ENCODE results near the gene AGL.

Gene AGL

GRCh38 chr1:99919220-99919619, 69.1 kb downstream of the AGL start:
- H3K9me3 ChIP-seq (ENCODE audit: control insufficient read depth, insufficient read depth, low read depth, low read length), result no peaks in the 10 kb centered on the region
- CTCF ChIA-PET, result no interaction called here
- POLR2A ChIA-PET, result no interaction called here
- no peak overlapping the region for H3K27ac ChIP-seq (ENCODE audit: extremely low read depth, low read depth, low read length)
- peaks cover 3 to 19% of the 10 kb centered on the region in 2 experiments; a peak in 2 of 3 replicates for H3K36me3 ChIP-seq (ENCODE audit: control insufficient read depth in 2 of 2, insufficient read depth in 1 of 2, low read length in 2 of 2)
- no peak overlapping the region for H3K4me3 ChIP-seq (ENCODE audit: low read depth, low read length)
- no peak for TF ChIP-seq ZNF394 (tag by site-specific recombination; IDR thresholded peaks at IDR 0.05; ENCODE audit: borderline replicate concordance)
- no peak for TF ChIP-seq ZNF626 (tag by site-specific recombination; IDR thresholded peaks at IDR 0.05)
- TF ChIP-seq ZBTB44 (tag by site-specific recombination; IDR thresholded peaks at IDR 0.05), result no peak
- no peak for TF ChIP-seq ZNF544 (tag by site-specific recombination; IDR thresholded peaks at IDR 0.05)
- no peak for TF ChIP-seq HOXC10 (CRISPR knock-in tag; IDR thresholded peaks at IDR 0.05)
- no peak for TF ChIP-seq ZNF639 (tag by site-specific recombination; IDR thresholded peaks at IDR 0.05)
- no peak for TF ChIP-seq ZNF555 (tag by site-specific recombination; conservative IDR thresholded peaks at IDR 0.05)
- TF ChIP-seq ZNF18 (tag by site-specific recombination; IDR thresholded peaks at IDR 0.05), result no peak
- no peak for TF ChIP-seq ZNF776 (tag by site-specific recombination; IDR thresholded peaks at IDR 0.05; ENCODE audit: borderline replicate concordance)
- TF ChIP-seq ZBTB26 (tag by site-specific recombination; optimal IDR thresholded peaks at IDR 0.05), result no peak
- TF ChIP-seq ZNF239 (tag by site-specific recombination; IDR thresholded peaks at IDR 0.05), result no peak
- TF ChIP-seq ZNF175 (tag by site-specific recombination; IDR thresholded peaks at IDR 0.05), result no peak
- TF ChIP-seq ELK4 (IDR thresholded peaks at IDR 0.05; ENCODE audit: borderline replicate concordance, low read depth, low read length), result no peak
- no peak for TF ChIP-seq ZNF324 (tag by site-specific recombination; IDR thresholded peaks at IDR 0.05)
- no peak for TF ChIP-seq ZNF132 (tag by site-specific recombination; IDR thresholded peaks at IDR 0.05; ENCODE audit: borderline replicate concordance)
- no peak for TF ChIP-seq ZNF155 (tag by site-specific recombination; IDR thresholded peaks at IDR 0.05)
- TF ChIP-seq ZNF426 (tag by site-specific recombination; IDR thresholded peaks at IDR 0.05), result no peak
- TF ChIP-seq ZBTB7A (tag by site-specific recombination; IDR thresholded peaks at IDR 0.05; ENCODE audit: low read depth), result no peak
- no peak for TF ChIP-seq KLF17 (tag by site-specific recombination; IDR thresholded peaks at IDR 0.05)
- no peak for TF ChIP-seq RBAK (tag by site-specific recombination; IDR thresholded peaks at IDR 0.05)
- H3K4me1 ChIP-seq (ENCODE audit: control insufficient read depth, insufficient read depth, low read length), result no peaks in the 10 kb centered on the region
